HepG2 (cell line): ENCODE data around the gene UBXN2A. TPM values are rescaled to one million over a fixed set of nuclear protein-coding genes. Genes with fewer than 3 reads are reported as not detected.

Experiments used
- ERF ChIP-seq: IDR thresholded peaks from 2 replicates; pipeline ENCODE4 v1.6.1; 2018; ENCODE audit warnings: missing biosample characterization, missing genetic modification reagents
- TEAD3 ChIP-seq: optimal IDR thresholded peaks from 2 replicates; pipeline ENCODE3; 2016; ENCODE audit warnings: borderline replicate concordance
- TGIF2 ChIP-seq: IDR thresholded peaks from 2 replicates; pipeline ENCODE4 v1.6.1; 2016; ENCODE audit warnings: control low read depth, missing compliant biosample characterization
- ZEB1 ChIP-seq: IDR thresholded peaks from 2 replicates; pipeline ENCODE4 v1.6.1; 2012; ENCODE audit warnings: mild to moderate bottlenecking, low read depth, inconsistent platforms; ENCODE audit not compliant: insufficient replicate concordance
- ZFP1 ChIP-seq: IDR thresholded peaks from 2 replicates; pipeline ENCODE4 v1.6.1; 2016
- ZKSCAN8 ChIP-seq: IDR thresholded peaks from 2 replicates; pipeline ENCODE4 v1.6.1; 2016; ENCODE audit warnings: borderline replicate concordance, missing genetic modification reagents, missing compliant biosample characterization
- ZNF256 ChIP-seq: sonication (generic); formaldehyde crosslinking; conservative IDR thresholded peaks from 2 replicates; pipeline ENCODE4 v1.4.0; 2020; ENCODE audit warnings: missing genetic modification reagents
- ZNF552 ChIP-seq: sonication (generic); formaldehyde crosslinking; IDR thresholded peaks from 2 replicates; pipeline ENCODE4 v1.9.0; 2022; ENCODE audit warnings: missing genetic modification reagents, mild to moderate bottlenecking, borderline replicate concordance
- ZNF674 ChIP-seq: sonication (generic); formaldehyde crosslinking; IDR thresholded peaks from 2 replicates; pipeline ENCODE4 v1.5.0; 2020; ENCODE audit warnings: low read depth, mild to moderate bottlenecking, missing genetic modification reagents
- ZNF713 ChIP-seq: sonication (generic); formaldehyde crosslinking; IDR thresholded peaks from 2 replicates; pipeline ENCODE4 v1.4.0; 2020; ENCODE audit warnings: mild to moderate bottlenecking, missing genetic modification reagents
- polyA plus RNA-seq, 8 experiments: library from polyadenylated mRNA; depleted of rRNA in 3 of 8; stranded (reverse) in 7 of 8; unstranded in 1 of 8; fragments of >200 nt; fragmentation: Illumina TruSeq in 4 of 8; extraction: Trizol in 4 of 8; gene quantifications; 2 replicates each; pipeline versions ENCODE4 v1.2.1 to v1.2.3, GENCODE V29; 2011 to 2016; ENCODE audit warnings: low read depth in 4 of 8, missing spikeins in 1 of 8, mixed read lengths in 1 of 8; ENCODE audit not compliant: insufficient read depth in 1 of 8
- total RNA-seq, 5 experiments: library from RNA; depleted of rRNA; stranded (reverse); fragments of >200 nt; fragmentation: Illumina TruSeq; extraction: Trizol; gene quantifications; 2 replicates each; pipeline ENCODE4 v1.2.3, GENCODE V29; 2016; ENCODE audit warnings: low read depth in 1 of 5
- TF ChIP-seq, protein P1 (sequence below): sonication (generic); formaldehyde crosslinking; IDR thresholded peaks from 2 replicates; pipeline ENCODE4 v1.5.1; 2020; ENCODE audit warnings: mild to moderate bottlenecking, moderate library complexity, missing genetic modification reagents
- TF ChIP-seq, protein P2 (sequence below): sonication (generic); formaldehyde crosslinking; IDR thresholded peaks from 2 replicates; pipeline ENCODE4 v1.4.0; 2020; ENCODE audit warnings: mild to moderate bottlenecking, missing genetic modification reagents
- TF ChIP-seq, protein P3 (sequence below): sonication (generic); formaldehyde crosslinking; IDR thresholded peaks from 2 replicates; pipeline ENCODE4 v1.4.0; 2020; ENCODE audit warnings: missing genetic modification reagents, low read depth, mild to moderate bottlenecking, borderline replicate concordance
- TF ChIP-seq, protein P4 (sequence below), 2 experiments: fragments of 450-650 bp in 1 of 2; sonication (generic) in 1 of 2; formaldehyde crosslinking; IDR thresholded peaks; 2 replicates each; pipeline versions ENCODE4 v1.5.0 to v1.8.0; 2020 to 2022; ENCODE audit warnings: mild to moderate bottlenecking in 1 of 2, missing genetic modification reagents in 1 of 2
- TF ChIP-seq, protein P5 (sequence below): sonication (generic); formaldehyde crosslinking; conservative IDR thresholded peaks from 2 replicates; pipeline ENCODE4 v1.8.0; 2022; ENCODE audit warnings: missing genetic modification reagents
- TF ChIP-seq, protein P6 (sequence below): IDR thresholded peaks from 2 replicates; pipeline ENCODE4 v1.6.1; 2016; ENCODE audit warnings: control low read depth

UBXN2A gene
- total and polyA plus RNA-seq, 2 of the 13 experiments (the other 11 are each of a cell fraction or from before 2014, with no cell fraction given), result 8.3 to 20.9 TPM

DNA sequence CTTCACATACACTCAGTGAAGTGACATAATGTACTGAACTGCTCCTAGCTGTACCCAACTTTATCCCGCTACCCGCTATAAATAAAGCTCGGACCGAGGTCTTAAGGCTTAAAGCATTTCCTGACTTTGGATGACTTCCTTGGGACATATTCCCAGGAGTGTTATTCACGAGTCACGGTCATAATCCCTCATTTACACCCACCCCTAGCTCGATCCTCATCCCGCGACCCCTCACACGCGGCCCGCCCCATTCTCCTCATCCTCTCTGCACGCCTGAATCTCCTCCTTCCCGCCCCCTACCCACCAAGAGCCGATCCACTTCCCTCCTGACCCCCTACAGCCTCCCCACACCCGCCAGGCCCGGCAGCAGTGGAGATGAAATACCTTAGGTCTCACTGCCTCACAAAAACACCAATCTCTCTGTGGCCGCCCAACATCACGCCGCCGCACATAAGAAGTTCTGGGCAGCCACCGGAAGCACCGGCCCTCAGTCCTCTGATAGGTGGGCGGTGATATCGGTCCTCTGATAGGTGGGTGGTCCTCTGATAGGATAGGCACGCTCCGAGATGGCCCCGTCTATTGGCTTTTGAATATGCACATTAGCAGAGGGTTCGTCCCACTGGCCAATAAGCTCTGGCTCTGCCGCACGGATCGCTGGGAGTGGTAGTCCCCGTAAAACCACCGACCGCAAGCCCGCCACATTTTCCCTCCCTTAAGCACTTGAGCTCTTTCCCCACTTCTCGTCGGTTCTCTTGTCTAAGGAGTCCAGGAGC, 106.9 kb downstream of the UBXN2A start, which contains the start of gene WDCP (continued):
- TF ChIP-seq, protein P1, sequence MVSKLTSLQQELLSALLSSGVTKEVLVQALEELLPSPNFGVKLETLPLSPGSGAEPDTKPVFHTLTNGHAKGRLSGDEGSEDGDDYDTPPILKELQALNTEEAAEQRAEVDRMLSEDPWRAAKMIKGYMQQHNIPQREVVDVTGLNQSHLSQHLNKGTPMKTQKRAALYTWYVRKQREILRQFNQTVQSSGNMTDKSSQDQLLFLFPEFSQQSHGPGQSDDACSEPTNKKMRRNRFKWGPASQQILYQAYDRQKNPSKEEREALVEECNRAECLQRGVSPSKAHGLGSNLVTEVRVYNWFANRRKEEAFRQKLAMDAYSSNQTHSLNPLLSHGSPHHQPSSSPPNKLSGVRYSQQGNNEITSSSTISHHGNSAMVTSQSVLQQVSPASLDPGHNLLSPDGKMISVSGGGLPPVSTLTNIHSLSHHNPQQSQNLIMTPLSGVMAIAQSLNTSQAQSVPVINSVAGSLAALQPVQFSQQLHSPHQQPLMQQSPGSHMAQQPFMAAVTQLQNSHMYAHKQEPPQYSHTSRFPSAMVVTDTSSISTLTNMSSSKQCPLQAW (CRISPR knock-in tag), result no peak; the same call in 1 of the 2 replicates
- TF ChIP-seq ERF (CRISPR knock-in tag) (peak; percentile 38; the same call in 1 of the 2 replicates), TGIF2 (CRISPR knock-in tag) (no peak; the same call in 1 of the 2 replicates), ZNF256 (no peak), ZNF713 (CRISPR knock-in tag) (no peak), ZKSCAN8 (no peak), TEAD3 (CRISPR knock-in tag) (no peak), ZFP1 (no peak; the same call in 1 of the 2 replicates), ZEB1 (no peak), ZNF552 (CRISPR knock-in tag) (no peak), ZNF674 (CRISPR knock-in tag) (no peak)
- TF ChIP-seq, protein P2, sequence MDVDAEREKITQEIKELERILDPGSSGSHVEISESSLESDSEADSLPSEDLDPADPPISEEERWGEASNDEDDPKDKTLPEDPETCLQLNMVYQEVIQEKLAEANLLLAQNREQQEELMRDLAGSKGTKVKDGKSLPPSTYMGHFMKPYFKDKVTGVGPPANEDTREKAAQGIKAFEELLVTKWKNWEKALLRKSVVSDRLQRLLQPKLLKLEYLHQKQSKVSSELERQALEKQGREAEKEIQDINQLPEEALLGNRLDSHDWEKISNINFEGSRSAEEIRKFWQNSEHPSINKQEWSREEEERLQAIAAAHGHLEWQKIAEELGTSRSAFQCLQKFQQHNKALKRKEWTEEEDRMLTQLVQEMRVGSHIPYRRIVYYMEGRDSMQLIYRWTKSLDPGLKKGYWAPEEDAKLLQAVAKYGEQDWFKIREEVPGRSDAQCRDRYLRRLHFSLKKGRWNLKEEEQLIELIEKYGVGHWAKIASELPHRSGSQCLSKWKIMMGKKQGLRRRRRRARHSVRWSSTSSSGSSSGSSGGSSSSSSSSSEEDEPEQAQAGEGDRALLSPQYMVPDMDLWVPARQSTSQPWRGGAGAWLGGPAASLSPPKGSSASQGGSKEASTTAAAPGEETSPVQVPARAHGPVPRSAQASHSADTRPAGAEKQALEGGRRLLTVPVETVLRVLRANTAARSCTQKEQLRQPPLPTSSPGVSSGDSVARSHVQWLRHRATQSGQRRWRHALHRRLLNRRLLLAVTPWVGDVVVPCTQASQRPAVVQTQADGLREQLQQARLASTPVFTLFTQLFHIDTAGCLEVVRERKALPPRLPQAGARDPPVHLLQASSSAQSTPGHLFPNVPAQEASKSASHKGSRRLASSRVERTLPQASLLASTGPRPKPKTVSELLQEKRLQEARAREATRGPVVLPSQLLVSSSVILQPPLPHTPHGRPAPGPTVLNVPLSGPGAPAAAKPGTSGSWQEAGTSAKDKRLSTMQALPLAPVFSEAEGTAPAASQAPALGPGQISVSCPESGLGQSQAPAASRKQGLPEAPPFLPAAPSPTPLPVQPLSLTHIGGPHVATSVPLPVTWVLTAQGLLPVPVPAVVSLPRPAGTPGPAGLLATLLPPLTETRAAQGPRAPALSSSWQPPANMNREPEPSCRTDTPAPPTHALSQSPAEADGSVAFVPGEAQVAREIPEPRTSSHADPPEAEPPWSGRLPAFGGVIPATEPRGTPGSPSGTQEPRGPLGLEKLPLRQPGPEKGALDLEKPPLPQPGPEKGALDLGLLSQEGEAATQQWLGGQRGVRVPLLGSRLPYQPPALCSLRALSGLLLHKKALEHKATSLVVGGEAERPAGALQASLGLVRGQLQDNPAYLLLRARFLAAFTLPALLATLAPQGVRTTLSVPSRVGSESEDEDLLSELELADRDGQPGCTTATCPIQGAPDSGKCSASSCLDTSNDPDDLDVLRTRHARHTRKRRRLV (CRISPR knock-in tag), result peak; percentile 62; the same call in 1 of the 2 replicates
- TF ChIP-seq, protein P3, sequence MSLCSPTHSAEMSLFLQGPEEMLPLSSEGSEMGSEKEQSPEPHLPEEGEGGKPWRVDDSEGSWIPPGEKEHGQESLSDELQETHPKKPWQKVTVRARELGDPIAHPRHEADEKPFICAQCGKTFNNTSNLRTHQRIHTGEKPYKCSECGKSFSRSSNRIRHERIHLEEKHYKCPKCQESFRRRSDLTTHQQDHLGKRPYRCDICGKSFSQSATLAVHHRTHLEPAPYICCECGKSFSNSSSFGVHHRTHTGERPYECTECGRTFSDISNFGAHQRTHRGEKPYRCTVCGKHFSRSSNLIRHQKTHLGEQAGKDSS (CRISPR knock-in tag), result peak; percentile 87; the same call in 1 of the 2 replicates
- TF ChIP-seq, protein P4, sequence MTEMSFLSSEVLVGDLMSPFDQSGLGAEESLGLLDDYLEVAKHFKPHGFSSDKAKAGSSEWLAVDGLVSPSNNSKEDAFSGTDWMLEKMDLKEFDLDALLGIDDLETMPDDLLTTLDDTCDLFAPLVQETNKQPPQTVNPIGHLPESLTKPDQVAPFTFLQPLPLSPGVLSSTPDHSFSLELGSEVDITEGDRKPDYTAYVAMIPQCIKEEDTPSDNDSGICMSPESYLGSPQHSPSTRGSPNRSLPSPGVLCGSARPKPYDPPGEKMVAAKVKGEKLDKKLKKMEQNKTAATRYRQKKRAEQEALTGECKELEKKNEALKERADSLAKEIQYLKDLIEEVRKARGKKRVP (CRISPR knock-in tag; IDR thresholded peaks at IDR 0.05), result peak in 1 of 2 experiments; percentile 43; a peak in 1 of 4 replicates
- TF ChIP-seq, protein P5, sequence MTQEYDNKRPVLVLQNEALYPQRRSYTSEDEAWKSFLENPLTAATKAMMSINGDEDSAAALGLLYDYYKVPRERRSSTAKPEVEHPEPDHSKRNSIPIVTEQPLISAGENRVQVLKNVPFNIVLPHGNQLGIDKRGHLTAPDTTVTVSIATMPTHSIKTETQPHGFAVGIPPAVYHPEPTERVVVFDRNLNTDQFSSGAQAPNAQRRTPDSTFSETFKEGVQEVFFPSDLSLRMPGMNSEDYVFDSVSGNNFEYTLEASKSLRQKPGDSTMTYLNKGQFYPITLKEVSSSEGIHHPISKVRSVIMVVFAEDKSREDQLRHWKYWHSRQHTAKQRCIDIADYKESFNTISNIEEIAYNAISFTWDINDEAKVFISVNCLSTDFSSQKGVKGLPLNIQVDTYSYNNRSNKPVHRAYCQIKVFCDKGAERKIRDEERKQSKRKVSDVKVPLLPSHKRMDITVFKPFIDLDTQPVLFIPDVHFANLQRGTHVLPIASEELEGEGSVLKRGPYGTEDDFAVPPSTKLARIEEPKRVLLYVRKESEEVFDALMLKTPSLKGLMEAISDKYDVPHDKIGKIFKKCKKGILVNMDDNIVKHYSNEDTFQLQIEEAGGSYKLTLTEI, result no peak
- TF ChIP-seq, protein P6, sequence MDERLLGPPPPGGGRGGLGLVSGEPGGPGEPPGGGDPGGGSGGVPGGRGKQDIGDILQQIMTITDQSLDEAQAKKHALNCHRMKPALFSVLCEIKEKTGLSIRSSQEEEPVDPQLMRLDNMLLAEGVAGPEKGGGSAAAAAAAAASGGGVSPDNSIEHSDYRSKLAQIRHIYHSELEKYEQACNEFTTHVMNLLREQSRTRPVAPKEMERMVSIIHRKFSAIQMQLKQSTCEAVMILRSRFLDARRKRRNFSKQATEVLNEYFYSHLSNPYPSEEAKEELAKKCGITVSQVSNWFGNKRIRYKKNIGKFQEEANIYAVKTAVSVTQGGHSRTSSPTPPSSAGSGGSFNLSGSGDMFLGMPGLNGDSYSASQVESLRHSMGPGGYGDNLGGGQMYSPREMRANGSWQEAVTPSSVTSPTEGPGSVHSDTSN, result peak; percentile 74
